Lung microvascular endothelial cell (primary cell): Measurements from ENCODE around the gene C20orf141. TPM values are rescaled to one million over a fixed set of nuclear protein-coding genes. Genes with fewer than 3 reads are reported as not detected.
"Not testable (repeated sequence)": the region's sequence is repeated elsewhere in the genome, so short reads cannot be mapped to it uniquely, and the experiment has no call there.

Experiments
- DNase-seq, 2 donors: peaks; one replicate each; pipeline versions ENCODE4 v3.0.0 to v3.0.0-alpha.2; 2010; ENCODE audit warnings: low read depth in 2 of 2
- total RNA-seq: library from RNA; depleted of rRNA; stranded (reverse); fragments of >200 nt; gene quantifications from 2 replicates; pipeline ENCODE4 v1.2.1, GENCODE V29; 2014

The C20orf141 gene
- total RNA-seq, 1 donor from 2014 or later = not detected

GRCh38 chr20:2799688-2800520 lies 14.9 kb upstream of the C20orf141 start:
- DNase-seq = peak in 1 of 2 donors; percentile 22

GRCh38 chr20:2800521-2801285 lies 14.1 kb upstream of the C20orf141 start, which contains the start of gene CPXM1:
Gene CPXM1 (minus strand): TSS chr20:2800627. CDS start chr20:2800572, 55 bp downstream.
- DNase-seq = peak in 1 of 2 donors; percentile 32

GRCh38 chr20:2801286-2801728 lies 13.5 kb upstream of the C20orf141 start:
- no peak for DNase-seq

- no peak for DNase-seq
Measured at GRCh38 chr20:2804041-2804828, 10.6 kb upstream of the C20orf141 start.

- DNase-seq = no peak
Measured at GRCh38 chr20:2804852-2805688, 9.7 kb upstream of the C20orf141 start.

- DNase-seq = no peak
Measured at GRCh38 chr20:2805689-2806350, 9.0 kb upstream of the C20orf141 start.

GRCh38 chr20:2806351-2806701 lies 8.5 kb upstream of the C20orf141 start:
- DNase-seq = no peak

- no peak for DNase-seq
Measured at GRCh38 chr20:2807019-2807418, 7.8 kb upstream of the C20orf141 start.

GRCh38 chr20:2807929-2808328 lies 6.9 kb upstream of the C20orf141 start:
- not testable (repeated sequence) for DNase-seq

- DNase-seq = no peak
Measured at GRCh38 chr20:2809690-2810089, 5.1 kb upstream of the C20orf141 start.

GRCh38 chr20:2812189-2812588 lies 2.6 kb upstream of the C20orf141 start:
- no peak for DNase-seq

GRCh38 chr20:2814076-2814475 lies 711 bp upstream of the C20orf141 start:
- DNase-seq = no peak

- no peak for DNase-seq
Measured at GRCh38 chr20:2815242-2815900, 584 bp downstream of the C20orf141 start.

GRCh38 chr20:2816030-2816582 lies 1.3 kb downstream of the C20orf141 start, which contains the start of gene TMEM239:
Gene TMEM239 (plus strand): TSS chr20:2816364. CDS start chr20:2816555, 191 bp downstream.
- no peak for DNase-seq

- DNase-seq = no peak
Measured at GRCh38 chr20:2816583-2817340, 2.0 kb downstream of the C20orf141 start.

GRCh38 chr20:2817341-2817726 lies 2.5 kb downstream of the C20orf141 start:
- DNase-seq = no peak

- no peak for DNase-seq
Measured at GRCh38 chr20:2817891-2818595, 3.3 kb downstream of the C20orf141 start.
